OCI-LY1 (cell line): Measurements from ENCODE around the gene TRIB2.

ENCODE experiments used
- H2AFZ ChIP-seq: fragments of 200-600 bp; sonication (generic), shearing (Covaris generic); 2 replicates; pipeline ENCODE4 v1.6.0; 2014; ENCODE audit warnings: antibody characterized with exemption, mild to moderate bottlenecking, low read length
- H3F3A ChIP-seq: fragments of 200-600 bp; sonication (generic), shearing (Covaris generic); 2 replicates; pipeline ENCODE4 v1.6.0; 2014; ENCODE audit warnings: mild to moderate bottlenecking, antibody characterized with exemption, low read length, moderate library complexity; ENCODE audit not compliant: insufficient read depth
- H3K27ac ChIP-seq: fragments of 200-600 bp; sonication (generic); 2 replicates; pipeline ENCODE4 v1.5.1; 2014; ENCODE audit warnings: low read length, mixed run types, mild to moderate bottlenecking, low read depth; ENCODE audit not compliant: poor library complexity, severe bottlenecking
- H3K27me3 ChIP-seq: fragments of 200-600 bp; sonication (generic); 2 replicates; pipeline ENCODE4 v1.6.0; 2014; ENCODE audit warnings: antibody characterized with exemption, mild to moderate bottlenecking, low read length, moderate library complexity; ENCODE audit not compliant: insufficient read depth
- H3K36me3 ChIP-seq: fragments of 200-600 bp; sonication (generic); 2 replicates; pipeline ENCODE4 v1.6.1; 2014; ENCODE audit warnings: mild to moderate bottlenecking, antibody characterized with exemption, low read length, moderate library complexity, mixed read lengths; ENCODE audit not compliant: insufficient read depth
- H3K4me1 ChIP-seq: fragments of 200-600 bp; sonication (generic); 2 replicates; pipeline ENCODE4 v1.5.1; 2014; ENCODE audit warnings: mild to moderate bottlenecking, low read length, moderate library complexity; ENCODE audit not compliant: insufficient read depth, severe bottlenecking
- H3K4me2 ChIP-seq: fragments of 200-600 bp; sonication (generic), shearing (Covaris generic); 2 replicates; pipeline ENCODE4 v1.6.1; 2014; ENCODE audit warnings: low read length
- H3K4me3 ChIP-seq: fragments of 200-600 bp; sonication (generic); 2 replicates; pipeline ENCODE4 v1.5.1; 2014; ENCODE audit warnings: low read length, low read depth, mild to moderate bottlenecking, mixed read lengths; ENCODE audit not compliant: poor library complexity, severe bottlenecking
- H3K79me2 ChIP-seq: fragments of 200-600 bp; shearing (Covaris generic); 2 replicates; pipeline ENCODE4 v1.6.1; 2016; ENCODE audit warnings: mixed run types, low read length, mixed read lengths; ENCODE audit not compliant: insufficient read depth
- H3K9ac ChIP-seq: fragments of 200-600 bp; sonication (generic), shearing (Covaris generic); 2 replicates; pipeline ENCODE4 v1.6.1; 2014; ENCODE audit warnings: mild to moderate bottlenecking, low read length, mixed read lengths
- H3K9me2 ChIP-seq: fragments of 200-600 bp; sonication (generic), shearing (Covaris generic); 2 replicates; pipeline ENCODE4 v1.6.1; 2014; ENCODE audit warnings: low read depth, mild to moderate bottlenecking, low read length, mixed read lengths
- H3K9me3 ChIP-seq: fragments of 200-600 bp; shearing (Covaris generic); 2 replicates; pipeline ENCODE4 v1.6.1; 2014; ENCODE audit warnings: low read length, mixed read lengths
- H4K20me1 ChIP-seq: fragments of 200-600 bp; sonication (generic), shearing (Covaris generic); 2 replicates; pipeline ENCODE4 v1.6.0; 2016; ENCODE audit warnings: mild to moderate bottlenecking, low read length; ENCODE audit not compliant: insufficient read depth
- EZH2 ChIP-seq: fragments of 200-600 bp; sonication (generic), shearing (Covaris generic); IDR thresholded peaks from 2 replicates; pipeline ENCODE4 v1.8.0; 2017; ENCODE audit warnings: borderline replicate concordance, mixed run types, mild to moderate bottlenecking, antibody characterized with exemption, low read length, moderate library complexity, mixed read lengths
- TF ChIP-seq, protein P1 (sequence below): fragments of 200-600 bp; sonication (generic), shearing (Covaris generic); IDR thresholded peaks from 2 replicates; pipeline ENCODE4 v1.5.1; 2017; ENCODE audit warnings: mild to moderate bottlenecking, antibody characterized with exemption, low read length, moderate library complexity, mixed read lengths

Gene TRIB2

DNA sequence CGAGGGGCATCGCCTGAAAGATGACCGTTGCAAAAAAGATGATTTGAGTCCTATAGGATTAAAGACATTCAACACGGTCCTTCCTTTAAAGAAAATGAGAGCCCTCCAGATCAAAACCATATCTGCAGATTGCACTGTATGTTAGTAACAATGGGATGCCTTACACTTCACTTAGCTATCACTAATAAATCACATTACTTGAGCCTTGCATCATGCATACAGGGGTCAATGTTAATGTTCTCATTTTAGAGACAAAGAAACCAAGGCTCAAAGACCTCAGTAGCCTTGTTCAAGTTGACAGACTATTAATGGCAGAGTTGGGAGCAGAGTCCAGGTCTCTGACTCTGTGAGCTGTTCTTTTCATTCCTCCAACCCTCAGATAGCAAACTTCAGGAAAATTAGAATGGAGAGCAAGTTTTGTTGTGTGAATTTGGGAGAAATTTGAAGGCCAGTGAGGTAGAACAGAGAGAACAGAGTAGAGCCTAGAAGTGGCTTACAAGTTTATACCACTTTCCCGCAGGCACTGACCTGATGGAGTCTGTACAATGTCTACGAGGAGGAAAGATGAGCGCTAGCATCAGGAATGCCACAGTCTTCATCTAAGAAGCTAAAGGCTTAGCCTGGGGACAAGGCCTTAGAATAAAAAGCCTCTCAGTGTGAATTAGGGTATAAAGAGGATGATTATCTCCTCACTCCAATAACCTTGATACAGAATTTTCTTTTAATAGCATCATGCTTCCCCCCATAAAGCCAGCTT lies 48.3 kb downstream of the TRIB2 start:
- H3K4me1 ChIP-seq = no peaks in the 10 kb centered on the region
- H2AFZ ChIP-seq = no peak overlapping the region
- no peaks in the 10 kb centered on the region for H3K79me2 ChIP-seq
- H4K20me1 ChIP-seq = no peaks in the 10 kb centered on the region
- no peaks in the 10 kb centered on the region for H3K9me3 ChIP-seq
- H3K27me3 ChIP-seq = no peaks in the 10 kb centered on the region; the same call in 1 of the 2 replicates
- H3K27ac ChIP-seq = no peak overlapping the region
- H3K36me3 ChIP-seq = no peaks in the 10 kb centered on the region
- no peak overlapping the region for H3K9ac ChIP-seq
- H3K4me3 ChIP-seq = no peak overlapping the region
- no peak for TF ChIP-seq EZH2
- TF ChIP-seq, protein P1, sequence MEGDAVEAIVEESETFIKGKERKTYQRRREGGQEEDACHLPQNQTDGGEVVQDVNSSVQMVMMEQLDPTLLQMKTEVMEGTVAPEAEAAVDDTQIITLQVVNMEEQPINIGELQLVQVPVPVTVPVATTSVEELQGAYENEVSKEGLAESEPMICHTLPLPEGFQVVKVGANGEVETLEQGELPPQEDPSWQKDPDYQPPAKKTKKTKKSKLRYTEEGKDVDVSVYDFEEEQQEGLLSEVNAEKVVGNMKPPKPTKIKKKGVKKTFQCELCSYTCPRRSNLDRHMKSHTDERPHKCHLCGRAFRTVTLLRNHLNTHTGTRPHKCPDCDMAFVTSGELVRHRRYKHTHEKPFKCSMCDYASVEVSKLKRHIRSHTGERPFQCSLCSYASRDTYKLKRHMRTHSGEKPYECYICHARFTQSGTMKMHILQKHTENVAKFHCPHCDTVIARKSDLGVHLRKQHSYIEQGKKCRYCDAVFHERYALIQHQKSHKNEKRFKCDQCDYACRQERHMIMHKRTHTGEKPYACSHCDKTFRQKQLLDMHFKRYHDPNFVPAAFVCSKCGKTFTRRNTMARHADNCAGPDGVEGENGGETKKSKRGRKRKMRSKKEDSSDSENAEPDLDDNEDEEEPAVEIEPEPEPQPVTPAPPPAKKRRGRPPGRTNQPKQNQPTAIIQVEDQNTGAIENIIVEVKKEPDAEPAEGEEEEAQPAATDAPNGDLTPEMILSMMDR = no peak
- no peaks in the 10 kb centered on the region for H3K9me2 ChIP-seq
- H3F3A ChIP-seq = no peaks in the 10 kb centered on the region
- no peak overlapping the region for H3K4me2 ChIP-seq

DNA sequence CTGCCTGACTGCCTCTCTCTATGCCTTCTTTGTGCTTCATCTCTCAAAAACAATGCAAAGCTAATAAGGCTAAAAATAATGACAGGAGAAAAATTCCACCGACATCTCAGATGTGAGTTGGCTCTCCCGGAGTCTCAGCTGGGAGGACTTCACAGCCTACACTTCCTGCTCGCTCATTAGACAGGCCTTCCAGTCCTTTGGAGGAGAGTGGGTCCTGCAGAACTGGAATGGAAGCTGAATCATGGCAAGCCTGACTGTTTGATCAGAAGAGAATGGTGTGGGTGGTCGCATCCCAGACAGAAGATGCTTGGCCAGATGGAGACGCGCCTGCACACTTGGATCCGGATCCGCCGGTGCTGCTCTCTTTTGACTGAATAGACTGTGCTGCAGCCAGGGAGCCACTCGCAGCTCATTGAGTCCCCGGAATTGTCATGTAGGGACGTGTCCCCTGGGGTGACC lies 49.7 kb downstream of the TRIB2 start:
- H3K79me2 ChIP-seq = no peaks in the 10 kb centered on the region
- TF ChIP-seq EZH2 = no peak
- TF ChIP-seq, protein P1 = no peak
- no peaks in the 10 kb centered on the region; the same call in 1 of the 2 replicates for H3K27me3 ChIP-seq
- no peak overlapping the region for H3K4me2 ChIP-seq
- no peak overlapping the region for H2AFZ ChIP-seq
- H3K4me1 ChIP-seq = no peaks in the 10 kb centered on the region
- H4K20me1 ChIP-seq = no peaks in the 10 kb centered on the region
- H3K9me2 ChIP-seq = no peaks in the 10 kb centered on the region
- H3K9me3 ChIP-seq = no peaks in the 10 kb centered on the region
- no peak overlapping the region for H3K4me3 ChIP-seq
- H3K27ac ChIP-seq = no peak overlapping the region
- H3F3A ChIP-seq = no peaks in the 10 kb centered on the region
- no peaks in the 10 kb centered on the region for H3K36me3 ChIP-seq
- no peak overlapping the region for H3K9ac ChIP-seq

DNA sequence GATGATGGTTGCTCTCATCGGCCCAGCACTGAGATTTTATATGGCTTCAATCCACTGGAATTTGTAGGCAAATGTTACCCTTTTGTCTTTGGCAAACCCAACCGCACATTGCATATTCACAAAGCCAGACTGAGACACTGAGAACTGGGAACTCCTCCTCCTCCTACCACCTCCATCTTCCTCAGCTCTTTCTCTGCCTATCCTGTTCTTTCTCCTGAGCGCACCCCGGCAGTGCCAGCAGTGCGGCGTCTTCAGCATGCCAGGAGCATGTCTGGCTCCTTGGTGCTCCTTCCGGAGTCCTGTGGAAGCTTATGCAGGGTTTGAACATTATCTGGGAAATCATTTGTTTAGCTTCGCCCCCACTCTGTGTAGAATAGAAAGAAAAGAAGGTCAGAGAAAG lies 50.8 kb downstream of the TRIB2 start:
- no peak overlapping the region for H3K4me3 ChIP-seq
- H3F3A ChIP-seq = no peaks in the 10 kb centered on the region
- no peaks in the 10 kb centered on the region for H4K20me1 ChIP-seq
- H3K27me3 ChIP-seq = no peaks in the 10 kb centered on the region; the same call in 1 of the 2 replicates
- TF ChIP-seq EZH2 = no peak
- TF ChIP-seq, protein P1 = no peak
- no peaks in the 10 kb centered on the region for H3K79me2 ChIP-seq
- H3K4me2 ChIP-seq = no peak overlapping the region
- no peaks in the 10 kb centered on the region for H3K36me3 ChIP-seq
- no peaks in the 10 kb centered on the region for H3K4me1 ChIP-seq
- no peak overlapping the region for H2AFZ ChIP-seq
- no peak overlapping the region for H3K27ac ChIP-seq
- H3K9me3 ChIP-seq = no peaks in the 10 kb centered on the region
- H3K9me2 ChIP-seq = no peaks in the 10 kb centered on the region
- H3K9ac ChIP-seq = no peak overlapping the region
